K562 (cell line): ENCODE data around the gene TNFAIP8L1. TPM values are rescaled to one million over a fixed set of nuclear protein-coding genes. Genes with fewer than 3 reads are reported as not detected.

Experiments used
- ATAC-seq: fragments of 200-7000 bp; cut with Tn5 transposase; 3 replicates; pipeline ENCODE4 v1.9.1; 2020; ENCODE audit warnings: moderate library complexity
- BruUV-seq: library from RNA; stranded (reverse); fragments of 400-500 nt; replicated peaks from 2 replicates; lab custom pipeline; 2021; lab: Mats Ljungman, UMichigan
- CTCF ChIA-PET: fragments of 300-600 bp; formaldehyde crosslinking; extraction: SDS; loops from one replicate; lab custom pipeline; 2021; ENCODE audit warnings: low intra/inter-chr PET ratio; lab: Yijun Ruan, JAX
- POLR2A ChIA-PET: fragments of 300-600, 350-650 bp; sonication (Branson Sonifier 250); formaldehyde crosslinking; extraction: SDS; loops from one replicate; lab custom pipeline; 2021; ENCODE audit warnings: antibody characterized with exemption, inconsistent platforms; lab: Yijun Ruan, JAX
- DNase-seq, 4 experiments: peaks; one replicate each; pipeline versions ENCODE4 v3.0.0 to v3.0.0-alpha.2; 2011 to 2018; ENCODE audit warnings: low spot score in 3 of 4, mixed read lengths in 3 of 4; ENCODE audit errors: extremely low read depth in 1 of 4
- FAIRE-seq: peaks from 2 replicates; lab custom pipeline; 2011; peaks lifted over from hg19 to GRCh38; lab: Jason Lieb, UNC
- H2AFZ ChIP-seq: 2 replicates; pipeline ENCODE4 v1.6.0; 2011; ENCODE audit warnings: low read depth, low read length, control low read depth, inconsistent platforms
- H3K27ac ChIP-seq: fragments of 200-600 bp; 3 replicates; pipeline ENCODE4 v1.8.0; 2011; ENCODE audit warnings: low read depth, mild to moderate bottlenecking, control low read depth, inconsistent platforms, low read length, moderate library complexity, mixed read lengths; ENCODE audit errors: extremely low read depth
- H3K27me3 ChIP-seq, 2 experiments: fragments of 300-600 bp in 1 of 2; 2 replicates in 1 of 2; 3 replicates in 1 of 2; pipeline versions ENCODE4 v1.6.0 to v1.8.0; 2011; ENCODE audit warnings: inconsistent platforms in 2 of 2, low read length in 2 of 2, mild to moderate bottlenecking in 1 of 2, mixed read lengths in 1 of 2, moderate library complexity in 1 of 2; ENCODE audit not compliant: control insufficient read depth in 2 of 2, insufficient read depth in 2 of 2
- H3K36me3 ChIP-seq: fragments of 300-600 bp; 3 replicates; pipeline ENCODE4 v1.8.0; 2011; ENCODE audit warnings: mild to moderate bottlenecking, low read length, inconsistent platforms; ENCODE audit not compliant: control insufficient read depth, insufficient read depth
- H3K4me1 ChIP-seq, 2 experiments: fragments of 200-600 bp in 1 of 2; replicated peaks in 1 of 2; 2 replicates in 1 of 2; 3 replicates in 1 of 2; pipeline versions ENCODE4 v1.5.1 to v1.8.0; 2011; ENCODE audit warnings: inconsistent platforms in 2 of 2, low read length in 2 of 2, mild to moderate bottlenecking in 1 of 2, mixed read lengths in 1 of 2, moderate library complexity in 1 of 2; ENCODE audit not compliant: control insufficient read depth in 2 of 2, insufficient read depth in 2 of 2
- H3K4me2 ChIP-seq: 2 replicates; pipeline ENCODE4 v1.6.1; 2011; ENCODE audit warnings: low read length, control low read depth, inconsistent platforms, mixed read lengths; ENCODE audit not compliant: insufficient read depth
- H3K4me3 ChIP-seq: fragments of 200-600 bp; sonication (generic), shearing (Covaris generic); 2 replicates; pipeline ENCODE4 v1.5.1; 2016; ENCODE audit warnings: control low read depth, inconsistent platforms
- H3K79me2 ChIP-seq: fragments of 200-600 bp; 3 replicates; pipeline ENCODE4 v1.8.0; 2011; ENCODE audit warnings: low read length, inconsistent platforms; ENCODE audit not compliant: control insufficient read depth, insufficient read depth
- H3K9ac ChIP-seq, 2 experiments: 2 replicates each; pipeline versions ENCODE4 v1.6.0 to v1.6.1; 2011; ENCODE audit warnings: low read depth in 2 of 2, low read length in 2 of 2, control low read depth in 1 of 2, inconsistent platforms in 1 of 2, mild to moderate bottlenecking in 1 of 2, mixed read lengths in 1 of 2; ENCODE audit not compliant: insufficient read depth in 1 of 2
- H3K9me1 ChIP-seq: one replicate; pipeline ENCODE4 v1.6.0; 2011; ENCODE audit warnings: inconsistent platforms, mild to moderate bottlenecking, low read length, moderate library complexity; ENCODE audit not compliant: control insufficient read depth, insufficient read depth
- H3K9me3 ChIP-seq: replicated peaks from 2 replicates; pipeline ENCODE4 v1.5.1; 2011; ENCODE audit warnings: low read depth, low read length, inconsistent platforms; ENCODE audit not compliant: control insufficient read depth, insufficient read depth
- H4K20me1 ChIP-seq: replicated peaks from 2 replicates; pipeline ENCODE4 v1.6.1; 2011; ENCODE audit warnings: low read length, inconsistent platforms, mixed read lengths; ENCODE audit not compliant: control insufficient read depth, insufficient read depth
- ATF1 ChIP-seq, 2 experiments: fragments of 450-650 bp in 1 of 2; IDR thresholded peaks; 2 replicates each; pipeline ENCODE4 v1.6.1; 2016; ENCODE audit warnings: missing compliant biosample characterization in 1 of 2, missing genetic modification characterization in 1 of 2
- KDM1A ChIP-seq, 2 experiments: fragments of 450-650 bp; IDR thresholded peaks; 2 replicates each; pipeline ENCODE4 v1.6.1; 2016; ENCODE audit warnings: mild to moderate bottlenecking in 2 of 2
- RBM25 ChIP-seq: fragments of 200-400 bp; formaldehyde crosslinking; IDR thresholded peaks from 2 replicates; pipeline ENCODE4 v1.6.1; 2018; ENCODE audit warnings: low read length, low read depth, moderate library complexity; ENCODE audit not compliant: severe bottlenecking
- ZFP36 ChIP-seq: fragments of 150-350 bp; IDR thresholded peaks from 2 replicates; pipeline ENCODE4 v1.6.1; 2018; ENCODE audit warnings: low read length, low read depth; ENCODE audit not compliant: partially characterized antibody
- ZNF232 ChIP-seq: sonication (generic); formaldehyde crosslinking; IDR thresholded peaks from 2 replicates; pipeline ENCODE4 v1.8.0; 2022; ENCODE audit warnings: mild to moderate bottlenecking, missing genetic modification reagents
- WGBS: fragments of 100-300 bp; shearing (Covaris generic); methylation state at CpG from one replicate; pipeline ENCODE4 v1.1.6; 2016; ENCODE audit warnings: low coverage, mixed read lengths; ENCODE audit not compliant: insufficient coverage; ENCODE audit errors: missing lambda C conversion rate; 5-methylcytosine and 5-hydroxymethylcytosine counted together
- in situ Hi-C: fragments of 300-500 bp; cut with MboI; formaldehyde crosslinking; loops from 4 replicates; pipeline ENCODE4 v1.15.0; 2018; ENCODE audit warnings: inconsistent platforms, mixed read lengths
- intact Hi-C: fragments of 100-400 bp; cut with micrococcal nuclease; formaldehyde crosslinking; loops from 2 replicates; pipeline ENCODE4 v1.14.2; 2022
- polyA plus RNA-seq, 8 experiments: library from polyadenylated mRNA; depleted of rRNA in 4 of 8; stranded (reverse) in 5 of 8; unstranded in 3 of 8; fragments of >200 nt; fragmentation: Nextera tagmentation in 2 of 8; fragmentation: Illumina TruSeq in 1 of 8; extraction: Ambion mirVana in 2 of 8; extraction: Trizol in 1 of 8; gene quantifications; 2 replicates each; pipeline versions ENCODE4 v1.2.1 to v1.2.3, GENCODE V29; 2011 to 2014; ENCODE audit warnings: inconsistent platforms in 1 of 8, missing spikeins in 1 of 8
- total RNA-seq, 7 experiments: library from RNA; depleted of rRNA in 6 of 7; stranded (reverse); fragments of >200 nt in 6 of 7; fragmentation: Illumina TruSeq in 2 of 7; extraction: Trizol in 2 of 7; gene quantifications; 2 replicates each; pipeline versions ENCODE4 v1.2.1 to v1.2.3, GENCODE V29; 2011 to 2021; ENCODE audit warnings: low replicate concordance in 1 of 7

Gene TNFAIP8L1
- total and polyA plus RNA-seq, 9 of the 15 experiments (the other 6 are each of a cell fraction or from before 2014, with no cell fraction given), result 0.69 to 9.3 (median 4.9) TPM

DNA sequence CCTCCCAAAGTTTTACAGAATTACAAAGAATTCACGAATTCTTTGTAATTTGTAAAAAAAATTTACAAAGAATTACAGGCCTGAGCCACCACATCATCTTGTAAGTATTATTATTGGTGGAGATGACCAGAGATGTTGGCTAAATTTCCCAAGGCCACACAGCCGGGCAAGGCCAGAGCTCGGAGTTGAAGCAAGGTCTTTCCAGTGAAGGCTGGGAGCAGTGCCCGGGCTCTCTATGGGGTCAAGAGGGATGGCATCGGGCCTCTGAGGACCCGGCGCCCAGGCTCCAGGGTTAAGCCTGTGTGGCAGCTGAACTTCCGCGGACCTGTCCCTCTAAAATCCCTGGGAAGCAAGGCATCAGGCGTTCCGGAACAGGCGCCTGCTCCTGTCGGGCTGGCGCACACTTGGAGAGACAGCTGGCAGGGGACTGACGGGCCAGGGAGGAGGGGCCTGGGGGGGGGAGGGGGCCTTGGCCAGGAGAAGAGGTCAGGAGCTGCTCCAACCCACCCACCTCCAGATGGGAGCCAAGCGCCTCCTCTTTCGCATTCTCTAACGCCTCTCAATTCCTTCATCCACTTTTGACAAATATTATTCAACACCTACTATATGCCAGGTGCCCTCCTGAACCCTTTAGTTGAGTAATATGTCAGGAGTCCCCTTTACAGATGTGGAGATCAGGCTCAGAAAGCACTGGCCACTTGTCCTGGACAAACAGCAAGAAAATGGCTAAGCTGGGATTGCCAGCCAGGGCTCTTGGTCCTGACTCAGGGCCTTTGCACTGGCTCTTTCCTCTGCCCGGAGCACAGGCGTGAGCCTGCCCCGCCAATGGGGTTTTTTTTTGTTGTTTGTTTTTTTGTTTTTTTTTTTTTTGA lies 43.0 kb upstream of the TNFAIP8L1 start:
- FAIRE-seq, result no peak
- H3K27me3 ChIP-seq, result no peaks in the 10 kb centered on the region
- in situ Hi-C loops, result no loop called here
- H3K4me3 ChIP-seq, result no peak overlapping the region
- H4K20me1 ChIP-seq, result no peaks in the 10 kb centered on the region
- H3K36me3 ChIP-seq, result no peaks in the 10 kb centered on the region
- POLR2A ChIA-PET, result no interaction called here
- H3K27ac ChIP-seq, result no peak overlapping the region
- WGBS, result 52% methylated on average over 18 of the region's 21 CpGs
- H2AFZ ChIP-seq, result no peak overlapping the region
- no peak overlapping the region for H3K4me2 ChIP-seq
- peak; percentile 44 for TF ChIP-seq RBM25
- TF ChIP-seq KDM1A (IDR thresholded peaks at IDR 0.05), result 0 out of 4 replicates have a peak, but pooled peaks of 1 of the 2 experiments have one; percentile 17
- TF ChIP-seq ATF1 (CRISPR knock-in tag; IDR thresholded peaks at IDR 0.05), result no peak
- no peak for TF ChIP-seq ATF1 (tag; IDR thresholded peaks at IDR 0.05)
- TF ChIP-seq ZNF232 (CRISPR knock-in tag), result peak; percentile 91
- peak; percentile 44 for TF ChIP-seq ZFP36
- no peak for ATAC-seq
- no peaks in the 10 kb centered on the region for H3K9me1 ChIP-seq
- no peak overlapping the region for H3K9ac ChIP-seq
- CTCF ChIA-PET, result no interaction called here
- no TSS peak for BruUV-seq
- DNase-seq, result no peak
- H3K79me2 ChIP-seq, result no peaks in the 10 kb centered on the region
- intact Hi-C loops, result no loop called here
- H3K9me3 ChIP-seq, result no peaks in the 10 kb centered on the region
- peaks cover 9 to 19% of the 10 kb centered on the region in 2 experiments; a peak in 4 of 5 replicates for H3K4me1 ChIP-seq
